HEK293T (cell line): Measurements from ENCODE around the gene GALNT11.

Source experiments
- CTCF ChIA-PET: fragments of 350-600 bp; formaldehyde crosslinking; extraction: SDS; loops from one replicate; lab custom pipeline; 2021; ENCODE audit warnings: antibody characterized with exemption, inconsistent platforms; lab: Yijun Ruan, JAX
- POLR2A ChIA-PET: fragments of 350-600 bp; formaldehyde crosslinking; extraction: SDS; loops from one replicate; lab custom pipeline; 2020; ENCODE audit warnings: antibody characterized with exemption, inconsistent platforms; lab: Yijun Ruan, JAX
- DNase-seq: peaks from one replicate; pipeline ENCODE4 v3.0.0; 2012; ENCODE audit warnings: mixed read lengths; ENCODE audit errors: extremely low spot score
- ARNT ChIP-seq: fragments of 450-650 bp; IDR thresholded peaks from 2 replicates; pipeline ENCODE4 v1.6.1; 2017; ENCODE audit warnings: mild to moderate bottlenecking
- BHLHE40 ChIP-seq: fragments of 450-650 bp; IDR thresholded peaks from 2 replicates; pipeline ENCODE4 v1.6.1; 2016; ENCODE audit warnings: mild to moderate bottlenecking, moderate library complexity, borderline replicate concordance
- CTBP1 ChIP-seq: fragments of 450-650 bp; IDR thresholded peaks from 2 replicates; pipeline ENCODE4 v1.6.1; 2016; ENCODE audit warnings: borderline replicate concordance
- ELF4 ChIP-seq: fragments of 450-650 bp; IDR thresholded peaks from 2 replicates; pipeline ENCODE4 v1.6.1; 2017; ENCODE audit warnings: antibody characterized with exemption
- FOXA1 ChIP-seq: fragments of 450-650 bp; IDR thresholded peaks from 2 replicates; pipeline ENCODE4 v1.6.1; 2016; ENCODE audit warnings: mild to moderate bottlenecking
- FOXK2 ChIP-seq: fragments of 450-650 bp; IDR thresholded peaks from 2 replicates; pipeline ENCODE4 v1.6.1; 2016; ENCODE audit warnings: mild to moderate bottlenecking
- FOXM1 ChIP-seq: fragments of 450-650 bp; IDR thresholded peaks from 2 replicates; pipeline ENCODE4 v1.6.1; 2017; ENCODE audit warnings: mild to moderate bottlenecking, borderline replicate concordance
- HDGF ChIP-seq: fragments of 450-650 bp; IDR thresholded peaks from 2 replicates; pipeline ENCODE4 v1.6.1; 2017; ENCODE audit warnings: antibody characterized with exemption, borderline replicate concordance
- L3MBTL2 ChIP-seq: fragments of 450-650 bp; conservative IDR thresholded peaks from 2 replicates; pipeline ENCODE4 v1.6.1; 2016; ENCODE audit warnings: mild to moderate bottlenecking
- LEF1 ChIP-seq: fragments of 450-650 bp; IDR thresholded peaks from 2 replicates; pipeline ENCODE4 v1.6.1; 2017; ENCODE audit warnings: mild to moderate bottlenecking, borderline replicate concordance
- NFRKB ChIP-seq: fragments of 450-650 bp; IDR thresholded peaks from 2 replicates; pipeline ENCODE4 v1.6.1; 2016; ENCODE audit warnings: mild to moderate bottlenecking, moderate library complexity
- PKNOX1 ChIP-seq: fragments of 450-650 bp; IDR thresholded peaks from 2 replicates; pipeline ENCODE4 v1.6.1; 2016
- SP1 ChIP-seq: fragments of 450-650 bp; IDR thresholded peaks from 2 replicates; pipeline ENCODE4 v1.6.1; 2017
- SUZ12 ChIP-seq: fragments of 450-650 bp; IDR thresholded peaks from 2 replicates; pipeline ENCODE4 v1.6.1; 2016; ENCODE audit warnings: mild to moderate bottlenecking
- TARDBP ChIP-seq: fragments of 450-650 bp; IDR thresholded peaks from 2 replicates; pipeline ENCODE4 v1.6.1; 2016
- ZNF384 ChIP-seq: fragments of 450-650 bp; IDR thresholded peaks from 2 replicates; pipeline ENCODE4 v1.6.1; 2016

Gene GALNT11

GRCh38 chr7:152132812-152133211, 107.3 kb downstream of the GALNT11 start:
- ChIA-PET CTCF (no interaction called here), POLR2A (no interaction called here)
- TF ChIP-seq NFRKB (no peak), LEF1 (no peak)
- DNase-seq: no peak

- CTCF ChIA-PET: no interaction called here
- no peak for DNase-seq
- TF ChIP-seq NFRKB (no peak), TARDBP (no peak)
- POLR2A ChIA-PET: no interaction called here
Measured at GRCh38 chr7:152133804-152134203, 108.3 kb downstream of the GALNT11 start.

- ChIA-PET CTCF (interaction anchor here (1.5 kb wide), 1 partner anchor 60 kb away, joined by 3 read pairs; no protein-coding TSS in a partner anchor), POLR2A (no interaction called here)
- TF ChIP-seq ELF4 (no peak), SUZ12 (no peak), TARDBP (no peak), LEF1 (no peak), HDGF (no peak), NFRKB (no peak), ARNT (no peak), CTBP1 (no peak), SP1 (no peak), BHLHE40 (no peak), FOXA1 (no peak), ZNF384 (no peak), L3MBTL2 (no peak), FOXK2 (no peak), FOXM1 (no peak), PKNOX1 (no peak)
- DNase-seq: no peak
Measured at GRCh38 chr7:152136686-152137085, 111.2 kb downstream of the GALNT11 start.

- POLR2A ChIA-PET: no interaction called here
Measured at GRCh38 chr7:152137476-152138025, 112.1 kb downstream of the GALNT11 start.

GRCh38 chr7:152140067-152140466, 114.6 kb downstream of the GALNT11 start:
- CTCF ChIA-PET: no interaction called here
- POLR2A ChIA-PET: no interaction called here
- no peak for TF ChIP-seq FOXK2
- no peak for TF ChIP-seq TARDBP
- no peak for TF ChIP-seq FOXA1
- no peak for TF ChIP-seq BHLHE40
- TF ChIP-seq PKNOX1: no peak
- TF ChIP-seq CTBP1: no peak
- no peak for TF ChIP-seq ARNT
- TF ChIP-seq SUZ12: no peak
- TF ChIP-seq FOXM1: no peak
- TF ChIP-seq HDGF: no peak
- no peak for TF ChIP-seq NFRKB
- TF ChIP-seq ELF4: no peak
- no peak for TF ChIP-seq L3MBTL2
- TF ChIP-seq SP1: no peak
- no peak for TF ChIP-seq ZNF384
- TF ChIP-seq LEF1: no peak
- DNase-seq: no peak

More at GRCh38 chr7:152137476-152138025, 112.1 kb downstream of the GALNT11 start:
- no peak for DNase-seq
- TF ChIP-seq FOXK2 (no peak), FOXM1 (no peak)
- CTCF ChIA-PET: interaction anchor here (1.5 kb wide), 1 partner anchor 61 kb away, joined by 3 read pairs; no protein-coding TSS in a partner anchor

- TF ChIP-seq FOXA1 (no peak), ARNT (no peak), NFRKB (no peak), FOXM1 (no peak), BHLHE40 (no peak), ZNF384 (no peak), PKNOX1 (no peak), FOXK2 (no peak), CTBP1 (no peak), SUZ12 (no peak), TARDBP (no peak), ELF4 (no peak), HDGF (no peak), L3MBTL2 (no peak), SP1 (no peak), LEF1 (no peak)
- CTCF ChIA-PET: no interaction called here
- no peak for DNase-seq
- POLR2A ChIA-PET: no interaction called here
Measured at GRCh38 chr7:152140560-152140959, 115.1 kb downstream of the GALNT11 start.

GRCh38 chr7:152142976-152143595, 117.6 kb downstream of the GALNT11 start:
- TF ChIP-seq TARDBP (no peak), ELF4 (no peak), LEF1 (no peak), ARNT (no peak), BHLHE40 (no peak)
- DNase-seq: no peak
- CTCF ChIA-PET: interaction anchor here (1.2 kb wide), 1 partner anchor 67 kb away, joined by 3 read pairs; no protein-coding TSS in a partner anchor
- POLR2A ChIA-PET: no interaction called here
